IPS DF 19.7 (cell line): ENCODE results near the gene FAM107B.
"Not testable (repeated sequence)": the region's sequence is repeated elsewhere in the genome, so short reads cannot be mapped to it uniquely, and the experiment has no call there.

ENCODE experiments used
- DNase-seq: peaks from one replicate; pipeline ENCODE4 v3.0.0-alpha.2; 2013; ENCODE audit warnings: low read depth, low spot score

The FAM107B gene

DNA sequence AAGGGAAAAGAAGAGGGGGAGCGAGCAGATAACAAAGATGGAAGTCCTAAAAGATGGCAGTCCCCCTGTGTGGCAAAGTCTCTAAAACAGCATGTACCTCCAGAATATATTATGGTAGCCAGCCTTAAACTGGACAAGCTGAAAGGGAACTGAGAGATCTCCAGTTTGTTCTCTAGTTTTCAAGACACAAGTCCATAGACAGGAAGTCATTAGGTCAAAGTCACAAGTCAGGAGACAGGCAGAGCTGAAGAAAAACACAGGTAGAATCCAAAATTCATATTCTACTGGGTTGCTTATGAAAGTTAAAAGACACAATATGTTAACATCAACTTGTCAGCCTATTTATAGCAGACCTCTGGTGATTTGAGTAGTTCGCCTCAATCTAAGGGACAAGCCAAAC is 38.7 kb downstream of the FAM107B start:
- DNase-seq = no peak

GRCh38 chr10:14731875-14732512 is 42.7 kb downstream of the FAM107B start:
- DNase-seq = no peak

DNA sequence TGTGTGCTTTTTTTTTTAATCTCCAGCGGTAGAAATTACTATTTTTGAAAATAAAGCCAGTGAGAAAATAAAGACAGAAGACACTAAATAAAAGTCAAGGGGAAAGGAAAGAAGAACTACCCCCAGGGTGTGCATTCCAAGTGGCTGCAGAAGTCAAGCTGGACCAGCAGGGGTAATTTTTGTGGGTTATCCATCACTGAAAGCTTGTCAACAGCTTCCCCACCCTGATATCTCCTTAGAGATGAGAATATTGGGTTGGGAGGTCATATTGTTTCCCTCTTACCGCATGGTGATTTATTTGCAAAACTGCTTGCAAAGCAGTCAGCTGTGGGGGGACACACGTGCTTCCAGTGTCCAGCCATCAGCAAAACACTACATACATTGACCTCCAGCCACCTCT is 46.4 kb downstream of the FAM107B start:
- DNase-seq = no peak

- DNase-seq = no peak
Observed at GRCh38 chr10:14727924-14728323, 46.8 kb downstream of the FAM107B start.

- no peak for DNase-seq
Observed at GRCh38 chr10:14727465-14727864, 47.2 kb downstream of the FAM107B start.

- no peak for DNase-seq
Observed at GRCh38 chr10:14724931-14725330, 49.8 kb downstream of the FAM107B start.

GRCh38 chr10:14723052-14723689 is 51.5 kb downstream of the FAM107B start:
- DNase-seq = no peak

GRCh38 chr10:14717552-14717951 is 57.1 kb downstream of the FAM107B start:
- DNase-seq = no peak

- no peak for DNase-seq
Observed at GRCh38 chr10:14712991-14713424, 61.7 kb downstream of the FAM107B start.

DNA sequence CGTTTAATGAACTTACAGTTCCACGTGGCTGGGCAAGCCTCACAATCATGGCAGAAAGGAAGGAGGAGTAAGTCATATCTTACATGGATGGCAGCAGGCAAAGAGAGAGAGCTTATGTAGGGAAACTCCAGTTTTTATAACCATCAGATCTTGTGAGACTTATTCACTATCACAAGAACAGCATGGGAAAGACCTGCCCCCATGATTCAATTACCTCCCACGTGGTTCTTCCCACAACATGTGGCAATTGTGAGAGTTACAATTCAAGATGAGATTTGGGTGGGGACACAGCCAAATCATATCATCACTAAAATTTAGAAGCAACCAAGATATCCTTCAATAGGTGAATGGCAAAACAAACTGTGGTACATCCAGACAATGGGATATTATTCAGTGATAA is 65.4 kb downstream of the FAM107B start:
- not testable (repeated sequence) for DNase-seq

GRCh38 chr10:14707481-14707880 is 67.2 kb downstream of the FAM107B start:
- no peak for DNase-seq

DNA sequence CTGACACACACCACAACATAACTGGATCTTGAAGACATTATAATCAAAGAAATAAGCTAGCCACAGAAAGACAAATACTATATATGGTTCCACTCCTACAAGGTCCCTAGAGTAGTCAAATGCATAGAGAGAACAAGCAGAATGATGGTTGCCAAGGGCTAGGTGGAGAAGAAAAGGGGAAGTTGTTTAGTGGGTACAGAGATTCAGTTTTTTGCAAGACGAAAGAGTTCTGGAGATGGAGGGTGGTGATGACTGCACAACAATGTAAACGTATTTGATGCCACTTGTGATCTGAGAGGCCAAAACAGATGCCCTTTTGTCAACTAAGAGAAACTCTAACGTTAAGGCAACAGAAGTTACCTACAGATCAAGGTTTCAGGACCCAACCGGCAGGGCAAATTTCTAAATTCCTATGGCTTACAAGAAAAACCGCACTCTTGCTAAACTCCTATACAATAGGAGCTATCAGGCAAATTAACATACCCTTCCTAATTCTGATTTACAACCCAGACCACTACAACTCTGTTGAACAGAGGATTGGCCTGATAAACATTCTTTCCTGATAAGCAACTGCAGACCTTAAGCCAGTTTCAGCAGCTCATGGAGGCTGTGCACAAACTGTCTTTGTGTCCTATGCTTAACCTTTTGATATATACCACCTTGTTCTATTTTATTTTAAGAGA is 69.0 kb downstream of the FAM107B start:
- no peak for DNase-seq

GRCh38 chr10:14703631-14704001 is 71.1 kb downstream of the FAM107B start:
- DNase-seq = no peak

GRCh38 chr10:14701466-14701865 is 73.2 kb downstream of the FAM107B start:
- DNase-seq = no peak

DNA sequence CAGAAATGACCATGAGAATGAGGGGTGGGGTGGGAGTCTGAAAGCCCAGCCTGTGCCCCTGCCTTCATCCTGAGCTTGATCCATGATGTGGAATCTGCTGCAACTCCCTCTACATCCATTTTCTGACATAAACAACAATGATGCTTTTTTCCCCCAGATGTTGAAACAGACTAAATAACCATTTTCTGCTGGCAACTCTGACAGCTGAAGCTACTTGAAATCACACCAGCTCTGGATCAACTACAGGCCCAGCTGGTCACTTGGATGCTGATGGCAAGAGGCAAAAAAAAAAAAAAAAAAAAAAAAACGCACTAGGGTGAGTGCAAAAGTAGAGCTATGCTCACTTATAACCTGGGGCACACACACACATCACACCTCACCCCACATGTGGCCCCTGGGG is 74.2 kb downstream of the FAM107B start:
- DNase-seq = no peak

DNA sequence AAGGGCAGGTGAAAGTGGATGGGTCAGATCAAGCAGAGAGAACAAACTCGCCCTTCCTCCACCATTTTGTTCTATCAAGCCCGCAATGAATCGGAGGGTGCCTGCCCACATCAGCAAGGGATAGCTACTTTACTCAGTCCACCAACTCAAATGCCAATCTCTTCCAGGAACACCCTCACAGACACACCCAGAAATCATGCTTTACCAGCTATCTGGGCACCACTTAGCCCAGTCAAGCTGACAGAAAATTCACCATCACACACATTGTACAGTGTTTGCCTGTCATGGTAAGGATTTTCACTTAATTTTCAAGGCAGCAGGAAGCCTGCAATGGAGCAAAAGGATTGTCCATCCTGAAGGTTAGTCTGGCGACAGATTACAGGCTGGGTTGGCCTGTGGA is 75.2 kb downstream of the FAM107B start:
- DNase-seq = no peak

GRCh38 chr10:14698829-14699170 is 75.9 kb downstream of the FAM107B start:
- no peak for DNase-seq

DNA sequence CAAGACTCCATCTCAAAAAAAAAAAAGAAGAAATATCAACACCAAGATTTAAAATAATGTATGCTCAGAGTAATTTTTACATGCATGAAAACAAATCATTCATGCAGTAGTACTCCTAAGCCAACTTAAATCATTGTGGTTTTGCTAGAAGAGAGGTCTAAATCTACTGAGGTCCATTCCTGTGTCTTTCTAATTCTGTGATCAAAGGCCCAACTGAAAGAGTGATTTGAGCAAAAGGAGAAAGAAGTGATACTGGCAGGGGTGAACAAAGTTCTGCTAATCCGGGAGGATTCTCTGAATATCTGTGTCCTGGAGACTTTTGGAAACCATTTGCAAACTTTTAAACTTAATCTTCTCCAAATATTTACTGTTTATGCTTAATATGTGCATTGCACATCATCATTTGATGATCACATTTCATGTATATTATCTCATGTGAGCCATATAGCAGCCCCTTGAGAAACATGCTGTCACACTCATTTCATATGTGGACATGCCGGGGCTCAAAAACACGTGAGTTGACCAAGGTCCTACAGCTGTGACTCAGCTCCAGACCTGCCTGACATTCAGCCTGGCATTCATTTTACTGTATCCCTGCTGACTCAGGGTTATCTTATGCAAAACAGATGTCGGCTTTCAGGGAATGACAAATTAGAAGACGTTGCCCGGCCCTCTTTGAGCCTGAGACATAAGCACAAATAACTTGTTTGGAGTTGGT is 76.4 kb downstream of the FAM107B start:
- DNase-seq = no peak

DNA sequence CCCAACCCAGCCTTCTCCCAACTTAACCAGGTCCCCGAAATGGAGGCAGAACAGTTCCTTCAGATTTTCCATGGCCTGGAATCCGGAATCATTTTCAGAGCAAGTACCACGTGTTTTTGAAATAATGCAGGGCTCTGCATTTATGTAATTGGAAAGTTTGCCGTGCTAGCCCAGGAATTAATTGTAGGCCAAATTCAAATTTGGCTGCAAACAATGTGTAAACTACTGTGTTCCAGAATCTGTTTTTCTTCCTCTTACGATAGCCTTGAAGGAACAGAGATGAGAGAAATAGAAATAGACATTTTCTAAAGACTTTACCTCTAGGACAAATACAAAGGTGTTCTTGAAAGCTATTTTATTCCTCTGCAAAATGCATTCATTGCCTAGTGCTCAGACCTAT is 77.4 kb downstream of the FAM107B start:
- no peak for DNase-seq

DNA sequence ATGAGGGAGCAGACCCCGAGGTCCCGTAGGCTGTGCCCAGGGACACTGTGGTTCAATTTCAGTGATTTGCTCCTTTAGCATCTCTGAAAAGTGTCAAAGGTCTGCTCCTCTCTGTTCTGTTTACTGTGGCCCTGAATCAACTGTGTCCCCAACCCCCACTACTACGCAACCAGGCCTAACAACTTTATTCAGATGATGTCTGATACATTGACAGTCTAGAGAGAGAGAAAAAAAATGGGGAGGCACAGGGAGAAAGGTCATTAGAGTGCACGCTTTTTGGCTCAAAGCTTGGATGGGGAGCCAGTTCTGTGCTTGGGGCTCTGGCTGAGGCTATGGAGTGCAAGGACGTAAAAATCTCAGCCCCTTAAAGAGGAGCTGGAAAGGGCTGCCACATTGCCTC is 77.9 kb downstream of the FAM107B start:
- DNase-seq = no peak

GRCh38 chr10:14695847-14696480 is 78.7 kb downstream of the FAM107B start:
- DNase-seq = no peak

DNA sequence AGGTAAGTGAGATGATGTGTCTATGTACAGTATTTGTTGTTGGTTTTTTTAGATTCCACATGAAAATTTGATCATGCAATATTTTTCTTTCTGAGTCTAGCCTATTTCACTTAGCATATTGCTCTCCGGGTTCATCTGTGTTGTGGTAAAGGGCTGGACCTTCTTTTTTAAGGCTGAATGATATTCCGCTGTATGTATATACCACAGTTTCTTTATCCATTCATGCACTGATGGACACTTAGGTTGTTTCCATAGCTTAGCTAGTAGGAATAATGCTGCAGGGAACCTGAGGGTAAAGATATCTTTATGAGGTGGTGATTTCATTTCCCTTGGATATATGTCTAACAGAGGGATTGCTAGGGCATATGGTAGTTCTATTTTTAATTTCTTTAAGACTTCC is 80.8 kb downstream of the FAM107B start:
- DNase-seq = no peak
